Caki2 (cell line): ENCODE measurements around the gene DNAJC28. TPM values are rescaled to one million over a fixed set of nuclear protein-coding genes. Genes with fewer than 3 reads are reported as not detected.
A peak's percentile ranks its signal among the peaks of the same experiment; 100 is the strongest.
"Not testable (repeated sequence)": the region's sequence is repeated elsewhere in the genome, so short reads cannot be mapped to it uniquely, and the experiment has no call there.

Experiments
- DNase-seq: peaks from one replicate; pipeline ENCODE4 v3.0.0-alpha.2; 2015; ENCODE audit warnings: low read depth
- in situ Hi-C: cut with HindIII; loops from 2 replicates; pipeline ENCODE4 v1.10.0; 2016; ENCODE audit warnings: low sequenced_read_pairs, low pct_unique_long_range_greater_than_20kb, mixed read lengths
- total RNA-seq: library from RNA; depleted of rRNA; stranded (reverse); fragments of >200 nt; shearing (Covaris generic); gene quantifications from 2 replicates; pipeline ENCODE4 v1.2.3, GENCODE V29; 2014; ENCODE audit warnings: low replicate concordance; rRNA removed

DNAJC28 gene
- total RNA-seq, 1 experiment from 2014 or later: not detected

- in situ Hi-C loops: no loop called here
- DNase-seq: no peak
These were observed 41.9 kb downstream of the DNAJC28 start for GRCh38 chr21:33449616-33450015.

- in situ Hi-C loops, DNase-seq: not testable (repeated sequence)
These were observed 44.9 kb downstream of the DNAJC28 start for GRCh38 chr21:33446620-33447019.

GRCh38 chr21:33444499-33444898 lies 47.0 kb downstream of the DNAJC28 start:
- no peak for DNase-seq
- in situ Hi-C loops: no loop called here

- no peak for DNase-seq
- in situ Hi-C loops: no loop called here
These were observed 48.3 kb downstream of the DNAJC28 start for GRCh38 chr21:33443194-33443593.

- peak; percentile 99 for DNase-seq
- in situ Hi-C loops: no loop called here
These were observed 49.7 kb downstream of the DNAJC28 start for GRCh38 chr21:33441489-33442477.

Other genes with a start within 250 kb of the DNAJC28 start
- 64.9 and 71.4 TPM in 2 replicates for gene IL10RB, start 225.3 kb downstream of the DNAJC28 start, total RNA-seq
- gene IFNAR1, start 166.7 kb downstream of the DNAJC28 start, total RNA-seq: 4.4 and 32.2 TPM in 2 replicates
- gene IFNGR2, start 88.3 kb downstream of the DNAJC28 start, total RNA-seq: 90.9 and 93.7 TPM in 2 replicates
- gene TMEM50B, start 11.7 kb downstream of the DNAJC28 start, total RNA-seq: 27.1 and 39.7 TPM in 2 replicates
- gene GART, start 50.4 kb upstream of the DNAJC28 start, total RNA-seq: 20.9 and 37.4 TPM in 2 replicates
- gene SON, start 51.3 kb upstream of the DNAJC28 start, total RNA-seq: 66.6 and 409 TPM in 2 replicates
- 44.7 and 63.5 TPM in 2 replicates for gene DONSON, start 97.0 kb upstream of the DNAJC28 start, total RNA-seq
- gene CRYZL1, start 150.0 kb upstream of the DNAJC28 start, total RNA-seq: 10.2 and 19.8 TPM in 2 replicates
- gene ITSN1, start 150.8 kb upstream of the DNAJC28 start, total RNA-seq: 21.6 and 36.1 TPM in 2 replicates